Measurements from ENCODE around the gene PPP3CA. TPM values are rescaled to one million over a fixed set of nuclear protein-coding genes. Genes with fewer than 3 reads are reported as not detected.

PPP3CA gene
- total and polyA plus RNA-seq, 2 donors from 2014 or later, result 6.9 to 31.5 TPM

DNA sequence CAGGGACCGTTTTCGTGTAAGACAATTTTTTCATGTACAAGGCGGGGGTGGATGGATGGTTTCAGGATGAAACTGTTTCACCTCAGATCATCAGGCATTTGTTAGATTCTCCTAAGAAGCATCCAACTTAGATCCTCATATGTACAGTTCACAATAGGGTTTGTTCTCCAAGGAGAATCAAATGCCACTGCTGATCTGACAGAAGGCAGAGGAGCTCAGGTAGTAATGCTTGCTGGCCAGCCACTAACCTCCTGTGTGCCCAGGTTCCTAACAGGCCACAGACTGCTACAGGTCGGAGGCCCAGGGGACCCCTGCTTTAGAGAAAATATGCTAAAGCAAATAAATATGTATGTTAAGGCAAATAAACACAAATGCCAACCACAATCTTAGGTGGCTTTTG, 61.3 kb downstream of the PPP3CA start:
- no peak overlapping the region for H3K27ac ChIP-seq (ENCODE audit: low read depth in 2 of 2, low read length in 2 of 2)
- no peaks in the 10 kb centered on the region for H3K36me3 ChIP-seq (ENCODE audit: control insufficient read depth in 2 of 3, insufficient read depth in 3 of 3, low read length in 3 of 3)
- TF ChIP-seq, protein P1, sequence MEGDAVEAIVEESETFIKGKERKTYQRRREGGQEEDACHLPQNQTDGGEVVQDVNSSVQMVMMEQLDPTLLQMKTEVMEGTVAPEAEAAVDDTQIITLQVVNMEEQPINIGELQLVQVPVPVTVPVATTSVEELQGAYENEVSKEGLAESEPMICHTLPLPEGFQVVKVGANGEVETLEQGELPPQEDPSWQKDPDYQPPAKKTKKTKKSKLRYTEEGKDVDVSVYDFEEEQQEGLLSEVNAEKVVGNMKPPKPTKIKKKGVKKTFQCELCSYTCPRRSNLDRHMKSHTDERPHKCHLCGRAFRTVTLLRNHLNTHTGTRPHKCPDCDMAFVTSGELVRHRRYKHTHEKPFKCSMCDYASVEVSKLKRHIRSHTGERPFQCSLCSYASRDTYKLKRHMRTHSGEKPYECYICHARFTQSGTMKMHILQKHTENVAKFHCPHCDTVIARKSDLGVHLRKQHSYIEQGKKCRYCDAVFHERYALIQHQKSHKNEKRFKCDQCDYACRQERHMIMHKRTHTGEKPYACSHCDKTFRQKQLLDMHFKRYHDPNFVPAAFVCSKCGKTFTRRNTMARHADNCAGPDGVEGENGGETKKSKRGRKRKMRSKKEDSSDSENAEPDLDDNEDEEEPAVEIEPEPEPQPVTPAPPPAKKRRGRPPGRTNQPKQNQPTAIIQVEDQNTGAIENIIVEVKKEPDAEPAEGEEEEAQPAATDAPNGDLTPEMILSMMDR (IDR thresholded peaks at IDR 0.05; ENCODE audit: borderline replicate concordance, extremely low read depth, insufficient read depth), result no peak

DNA sequence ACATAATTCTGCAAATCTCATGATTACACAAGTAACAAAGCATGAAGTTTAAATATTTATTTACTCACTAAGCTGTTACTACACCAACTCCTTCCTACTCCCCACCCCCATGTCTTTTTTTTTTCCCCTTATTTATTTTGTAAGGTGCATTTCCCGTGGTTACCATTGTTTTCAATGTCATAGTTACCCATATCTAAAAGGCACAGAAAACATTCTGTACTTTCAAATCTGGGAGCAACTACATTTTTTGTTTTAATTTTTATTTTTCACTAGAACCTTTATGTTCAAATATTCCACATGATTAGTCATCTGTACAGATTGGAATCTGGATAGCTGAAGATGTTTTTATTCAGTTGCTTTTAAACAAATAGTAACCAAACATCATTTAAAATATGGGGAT, 62.8 kb downstream of the PPP3CA start:
- H3K27me3 ChIP-seq (ENCODE audit: control insufficient read depth, insufficient read depth, low read length), result no peaks in the 10 kb centered on the region
- no peak overlapping the region for H3K4me3 ChIP-seq (ENCODE audit: low read length in 3 of 3)
- H3K36me3 ChIP-seq (ENCODE audit: control insufficient read depth in 2 of 3, insufficient read depth in 3 of 3, low read length in 3 of 3), result no peaks in the 10 kb centered on the region
- FAIRE-seq (no peak), DNase-seq (no peak)
- H3K4me1 ChIP-seq (ENCODE audit: control insufficient read depth in 2 of 3, insufficient read depth in 2 of 3, low read depth in 1 of 3, low read length in 3 of 3), result peaks cover 0 to 4% (median 0%) of the 10 kb centered on the region in 3 donors
- no peak overlapping the region for H3K27ac ChIP-seq (ENCODE audit: low read depth in 2 of 2, low read length in 2 of 2)
- TF ChIP-seq, protein P1 (IDR thresholded peaks at IDR 0.05; ENCODE audit: borderline replicate concordance, extremely low read depth, insufficient read depth), result no peak
- intact Hi-C loops (cut with DNase I), result no loop called here
- no peaks in the 10 kb centered on the region for H3K9me3 ChIP-seq (ENCODE audit: control insufficient read depth in 2 of 3, insufficient read depth in 1 of 3, low read length in 3 of 3)
- no peak overlapping the region for H3K9ac ChIP-seq (ENCODE audit: low read length in 3 of 3)

More for the DNA sequence above, 61.3 kb downstream of the PPP3CA start:
- no peaks in the 10 kb centered on the region for H3K9me3 ChIP-seq (ENCODE audit: control insufficient read depth in 2 of 3, insufficient read depth in 1 of 3, low read length in 3 of 3)
- peaks cover 0 to 4% (median 0%) of the 10 kb centered on the region in 3 donors for H3K4me1 ChIP-seq (ENCODE audit: control insufficient read depth in 2 of 3, insufficient read depth in 2 of 3, low read depth in 1 of 3, low read length in 3 of 3)
- no peak overlapping the region for H3K4me3 ChIP-seq (ENCODE audit: low read length in 3 of 3)
- no peaks in the 10 kb centered on the region for H3K27me3 ChIP-seq (ENCODE audit: control insufficient read depth, insufficient read depth, low read length)
- no peak for DNase-seq
- no peak for FAIRE-seq
- intact Hi-C loops (cut with DNase I), result no loop called here
- no peak overlapping the region for H3K9ac ChIP-seq (ENCODE audit: low read length in 3 of 3)

DNA sequence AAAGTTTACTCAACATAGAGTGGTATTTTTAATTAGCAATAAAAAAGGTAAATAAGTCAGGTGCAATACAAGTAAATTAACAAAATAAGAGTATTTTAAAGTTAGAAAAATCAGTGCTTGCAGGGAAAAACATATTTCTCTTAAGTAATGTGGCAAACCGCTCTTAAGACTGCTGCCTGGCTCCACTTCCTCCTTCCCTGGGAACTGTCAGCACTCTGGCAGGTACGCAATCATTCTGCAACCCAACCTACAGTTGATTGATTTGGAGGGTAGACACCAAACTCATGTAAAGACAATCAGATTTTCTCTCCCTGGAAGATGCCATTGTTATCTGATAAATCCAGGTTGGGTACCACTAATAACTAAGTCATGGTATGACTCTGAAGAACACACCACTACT, 63.9 kb downstream of the PPP3CA start:
- FAIRE-seq (no peak), DNase-seq (no peak)
- no peaks in the 10 kb centered on the region for H3K36me3 ChIP-seq (ENCODE audit: control insufficient read depth in 2 of 3, insufficient read depth in 3 of 3, low read length in 3 of 3)
- intact Hi-C loops (cut with DNase I), result no loop called here
- H3K27me3 ChIP-seq (ENCODE audit: control insufficient read depth, insufficient read depth, low read length), result no peaks in the 10 kb centered on the region
- TF ChIP-seq, protein P1 (IDR thresholded peaks at IDR 0.05; ENCODE audit: borderline replicate concordance, extremely low read depth, insufficient read depth), result no peak
- no peak overlapping the region for H3K4me3 ChIP-seq (ENCODE audit: low read length in 3 of 3)
- H3K9me3 ChIP-seq (ENCODE audit: control insufficient read depth in 2 of 3, insufficient read depth in 1 of 3, low read length in 3 of 3), result no peaks in the 10 kb centered on the region
- peaks cover 0 to 4% (median 0%) of the 10 kb centered on the region in 3 donors for H3K4me1 ChIP-seq (ENCODE audit: control insufficient read depth in 2 of 3, insufficient read depth in 2 of 3, low read depth in 1 of 3, low read length in 3 of 3)
- H3K9ac ChIP-seq (ENCODE audit: low read length in 3 of 3), result no peak overlapping the region
- no peak overlapping the region for H3K27ac ChIP-seq (ENCODE audit: low read depth in 2 of 2, low read length in 2 of 2)
